ENCODE results near the gene SYT3. TPM values are rescaled to one million over a fixed set of nuclear protein-coding genes. Genes with fewer than 3 reads are reported as not detected.
"Not testable (repeated sequence)": the region's sequence is repeated elsewhere in the genome, so short reads cannot be mapped to it uniquely, and the experiment has no call there.

Gene SYT3
- total RNA-seq, 1 donor from 2014 or later, result 1.8 TPM

- DNase-seq (ENCODE audit: low spot score, unreplicated experiment), result no peak
- no peaks in the 10 kb centered on the region for H3K36me3 Mint-ChIP-seq (ENCODE audit: insufficient read depth)
- no peaks in the 10 kb centered on the region for H3K4me1 Mint-ChIP-seq (ENCODE audit: low read depth)
- H3K4me3 Mint-ChIP-seq (ENCODE audit: low read depth), result no peak overlapping the region
- no peak overlapping the region for H3K27ac Mint-ChIP-seq
- peaks cover 26% of the 10 kb centered on the region for H3K27me3 Mint-ChIP-seq
- H3K9me3 Mint-ChIP-seq (ENCODE audit: low read depth), result no peaks in the 10 kb centered on the region
- no peak for TF ChIP-seq CTCF (IDR thresholded peaks at IDR 0.05; ENCODE audit: unreplicated experiment)
Measured at GRCh38 chr19:50580970-50581634, 58.6 kb downstream of the SYT3 start.

GRCh38 chr19:50580240-50580639 is 59.4 kb downstream of the SYT3 start:
- peaks cover 26% of the 10 kb centered on the region for H3K27me3 Mint-ChIP-seq

GRCh38 chr19:50576769-50577168 is 62.9 kb downstream of the SYT3 start:
- H3K36me3 Mint-ChIP-seq (ENCODE audit: insufficient read depth); H3K27ac Mint-ChIP-seq; H3K4me1 Mint-ChIP-seq (ENCODE audit: low read depth); H3K4me3 Mint-ChIP-seq (ENCODE audit: low read depth); H3K9me3 Mint-ChIP-seq (ENCODE audit: low read depth); DNase-seq (ENCODE audit: low spot score, unreplicated experiment): not testable (repeated sequence)
- H3K27me3 Mint-ChIP-seq, result peaks cover 29% of the 10 kb centered on the region

More at GRCh38 chr19:50580240-50580639, 59.4 kb downstream of the SYT3 start:
- H3K9me3 Mint-ChIP-seq (ENCODE audit: low read depth), result no peaks in the 10 kb centered on the region
- no peak for TF ChIP-seq CTCF (IDR thresholded peaks at IDR 0.05; ENCODE audit: unreplicated experiment)
- H3K36me3 Mint-ChIP-seq (ENCODE audit: insufficient read depth), result no peaks in the 10 kb centered on the region
- no peaks in the 10 kb centered on the region for H3K4me1 Mint-ChIP-seq (ENCODE audit: low read depth)
- H3K27ac Mint-ChIP-seq, result no peak overlapping the region
- no peak overlapping the region for H3K4me3 Mint-ChIP-seq (ENCODE audit: low read depth)
- DNase-seq (ENCODE audit: low spot score, unreplicated experiment), result no peak

- Mint-ChIP-seq H3K9me3 (ENCODE audit: low read depth) (no peaks in the 10 kb centered on the region), H3K36me3 (ENCODE audit: insufficient read depth) (no peaks in the 10 kb centered on the region), H3K4me1 (ENCODE audit: low read depth) (no peaks in the 10 kb centered on the region), H3K27me3 (peaks cover 42% of the 10 kb centered on the region), H3K27ac (no peak overlapping the region), H3K4me3 (ENCODE audit: low read depth) (no peak overlapping the region)
- no peak for TF ChIP-seq CTCF (IDR thresholded peaks at IDR 0.05; ENCODE audit: unreplicated experiment)
- no peak for DNase-seq (ENCODE audit: low spot score, unreplicated experiment)
Measured at GRCh38 chr19:50573741-50574461, 65.8 kb downstream of the SYT3 start.

Other genes starting within 250 kb of the SYT3 start
- 1.7 and 2.5 TPM in 2 replicates for gene SPIB, start 220.9 kb downstream of the SYT3 start, total RNA-seq
- 1.6 and 2.1 TPM in 2 replicates for gene MYBPC2, start 207.0 kb downstream of the SYT3 start, total RNA-seq
- gene EMC10, start 163.4 kb downstream of the SYT3 start, total RNA-seq, result 177 and 181 TPM in 2 replicates
- gene GARIN5A, start 163.0 kb downstream of the SYT3 start, total RNA-seq, result 11.6 and 12.0 TPM in 2 replicates
- gene JOSD2, start 128.7 kb downstream of the SYT3 start, total RNA-seq, result 12.1 and 13.1 TPM in 2 replicates
- gene ASPDH, start 126.0 kb downstream of the SYT3 start, total RNA-seq, result not detected in 2 replicates
- gene LRRC4B, start 71.4 kb downstream of the SYT3 start, total RNA-seq, result 1.0 and 1.2 TPM in 2 replicates
- 5.6 and 8.6 TPM in 2 replicates for gene C19orf81, start 9.6 kb upstream of the SYT3 start, total RNA-seq
- 0.20 and 0.36 TPM in 2 replicates for gene SHANK1, start 79.9 kb upstream of the SYT3 start, total RNA-seq
- gene CLEC11A, start 83.5 kb upstream of the SYT3 start, total RNA-seq, result 4.7 and 5.4 TPM in 2 replicates
- not detected in 2 replicates for gene GPR32, start 130.6 kb upstream of the SYT3 start, total RNA-seq
- gene ACP4, start 150.5 kb upstream of the SYT3 start, total RNA-seq, result not detected in 2 replicates
- not detected in 2 replicates for gene KLK1, start 183.9 kb upstream of the SYT3 start, total RNA-seq
- gene KLK15, start 193.7 kb upstream of the SYT3 start, total RNA-seq, result not detected in 2 replicates
- gene KLK3, start 215.0 kb upstream of the SYT3 start, total RNA-seq, result not detected in 2 replicates
- gene KLK2, start 233.6 kb upstream of the SYT3 start, total RNA-seq, result not detected in 2 replicates